Activated CD4-positive, CD25-positive, alpha-beta regulatory T cell treated with anti-CD3 and anti-CD28 coated beads, Interleukin-2, amount 50 U/mL, for 24 hours (primary cell): Measurements from ENCODE around the gene ARID5B.

Source experiments
- ATAC-seq, 2 donors: fragments of 150-1000 bp; cut with Tn5 transposase; one replicate each; pipeline ENCODE4 v1.10.0; 2021; ENCODE audit warnings: mild to moderate bottlenecking in 1 of 2, moderate library complexity in 1 of 2

ARID5B gene

DNA sequence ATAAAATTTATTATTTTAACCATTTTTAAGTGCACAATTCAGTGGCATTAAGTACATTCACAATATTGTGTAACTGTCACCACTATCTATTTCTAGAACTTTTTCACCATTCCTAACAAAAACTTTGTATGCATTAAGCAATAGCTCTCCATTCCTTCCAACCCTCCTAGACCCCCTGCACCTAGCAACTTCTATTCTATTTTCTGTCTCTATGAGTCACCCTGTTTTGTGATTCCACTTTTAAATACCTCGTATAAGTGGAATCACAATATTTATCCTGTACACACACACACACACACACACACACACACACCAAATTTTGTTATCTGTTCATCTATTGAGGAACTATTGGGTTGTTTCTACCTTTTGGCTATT lies 89.2 kb downstream of the ARID5B start:
- ATAC-seq = no peak

DNA sequence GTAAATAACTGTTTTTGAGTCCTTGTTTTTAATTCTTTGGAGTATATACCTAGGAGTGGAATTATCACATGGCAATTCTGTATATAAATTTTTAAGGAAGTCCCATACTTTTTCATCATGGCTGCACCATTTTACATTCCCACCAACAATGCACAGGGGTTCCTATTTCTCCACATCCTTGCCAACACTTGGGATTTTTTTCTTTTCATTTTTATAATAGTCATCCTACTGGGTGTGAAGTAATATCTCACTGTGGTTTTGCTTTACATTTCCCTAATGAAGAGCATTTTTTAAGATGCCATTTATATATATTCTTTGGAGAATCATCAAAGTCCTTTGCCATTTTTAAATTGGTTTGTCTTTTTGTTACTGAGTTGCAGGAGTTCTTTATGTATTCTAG lies 89.7 kb downstream of the ARID5B start:
- ATAC-seq = no peak

DNA sequence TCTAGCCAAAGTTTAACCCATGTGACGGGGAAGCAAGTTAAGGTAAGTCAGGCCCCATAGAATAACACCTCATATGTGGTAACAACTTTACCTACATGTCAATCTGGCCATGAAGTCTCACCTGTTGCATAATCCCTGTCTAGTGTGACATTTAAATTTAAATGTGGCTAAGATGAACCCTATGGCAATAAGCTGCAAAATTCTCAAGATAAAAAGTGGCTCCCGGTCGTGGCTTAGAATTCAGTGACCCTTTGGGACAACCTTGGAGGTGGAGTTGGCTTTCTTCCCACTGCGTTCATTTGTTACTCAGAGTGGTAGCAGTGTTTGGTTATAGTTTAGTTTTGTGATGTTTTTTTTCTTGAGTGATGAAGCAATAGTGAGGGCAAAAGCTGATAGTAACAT lies 90.6 kb downstream of the ARID5B start:
- no peak for ATAC-seq

DNA sequence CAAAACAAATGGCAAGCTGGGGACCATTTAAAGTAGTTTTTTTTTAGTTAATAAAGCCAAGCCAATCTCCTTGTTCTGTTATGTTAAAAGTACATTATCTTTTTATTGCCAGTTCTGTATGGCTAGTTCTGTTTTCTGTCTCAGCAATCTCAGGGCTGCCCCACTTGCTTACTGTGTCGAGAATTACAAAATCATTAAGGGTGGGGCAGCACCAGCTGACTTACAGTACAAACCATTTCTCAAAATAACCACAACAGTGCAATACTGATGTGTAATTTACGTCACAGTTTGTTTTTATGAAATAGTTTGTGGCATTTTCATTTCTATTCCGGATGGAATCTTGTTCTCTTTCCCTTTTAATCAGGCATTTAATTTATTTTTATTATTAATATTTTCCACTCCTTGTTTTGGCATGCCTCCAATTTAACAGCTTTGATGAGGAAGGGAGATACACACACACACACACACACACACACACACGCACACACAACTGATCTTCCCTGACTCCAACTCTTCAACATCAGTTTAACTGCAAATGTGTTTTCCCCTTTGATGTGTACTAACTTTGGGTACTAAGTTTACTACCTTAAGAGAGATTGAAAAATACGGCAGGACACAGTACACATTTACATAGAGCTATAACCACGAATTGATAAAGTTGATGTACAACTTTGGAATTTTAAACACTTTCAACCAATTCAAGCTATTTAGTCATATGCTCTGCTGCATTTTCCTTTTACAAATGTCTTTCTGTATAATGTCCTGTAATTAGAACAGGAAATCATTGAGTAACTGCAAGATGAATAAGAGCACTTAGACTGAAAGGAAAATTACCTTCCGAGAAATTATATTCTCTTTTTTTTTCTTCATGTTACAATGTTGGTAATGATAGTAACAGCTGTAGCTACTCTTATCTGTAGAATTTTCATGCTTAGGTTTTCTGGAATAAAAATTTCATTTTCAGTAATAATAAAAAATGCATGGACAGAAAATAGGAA lies 91.5 kb downstream of the ARID5B start:
- ATAC-seq = peak; percentile 65 to 68

DNA sequence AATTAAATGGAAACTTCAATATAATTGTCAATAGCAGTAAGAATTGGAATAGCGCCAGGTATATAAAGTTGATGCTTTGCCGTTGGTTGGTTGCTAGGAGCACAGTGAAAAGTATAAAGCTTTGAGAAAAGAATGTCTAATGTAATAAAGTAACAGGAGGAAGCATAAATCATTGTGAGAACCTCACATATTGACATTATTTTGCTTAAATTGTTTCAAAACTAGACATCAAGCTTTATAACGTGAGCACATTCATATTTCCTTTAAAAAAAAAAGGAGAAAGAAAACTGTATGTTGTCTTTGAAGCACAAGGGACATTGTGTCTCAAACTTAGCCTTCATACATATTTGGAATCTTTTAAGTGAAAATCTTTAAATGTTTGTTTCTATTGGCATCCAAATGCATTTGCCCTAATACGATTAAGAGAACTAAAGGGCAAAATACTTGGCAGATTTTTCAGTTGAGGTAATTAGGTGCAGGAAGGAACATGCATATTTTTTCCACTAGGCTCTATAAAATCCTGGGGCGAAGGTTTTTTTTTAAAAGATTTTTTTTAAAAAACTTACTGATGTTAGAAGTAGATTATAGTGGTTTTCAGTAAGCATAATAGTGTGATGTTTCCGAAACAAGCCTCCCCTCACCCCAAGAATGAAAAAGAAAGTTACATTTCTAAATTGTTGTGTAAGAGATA lies 92.4 kb downstream of the ARID5B start:
- ATAC-seq = peak; percentile 1 to 4

DNA sequence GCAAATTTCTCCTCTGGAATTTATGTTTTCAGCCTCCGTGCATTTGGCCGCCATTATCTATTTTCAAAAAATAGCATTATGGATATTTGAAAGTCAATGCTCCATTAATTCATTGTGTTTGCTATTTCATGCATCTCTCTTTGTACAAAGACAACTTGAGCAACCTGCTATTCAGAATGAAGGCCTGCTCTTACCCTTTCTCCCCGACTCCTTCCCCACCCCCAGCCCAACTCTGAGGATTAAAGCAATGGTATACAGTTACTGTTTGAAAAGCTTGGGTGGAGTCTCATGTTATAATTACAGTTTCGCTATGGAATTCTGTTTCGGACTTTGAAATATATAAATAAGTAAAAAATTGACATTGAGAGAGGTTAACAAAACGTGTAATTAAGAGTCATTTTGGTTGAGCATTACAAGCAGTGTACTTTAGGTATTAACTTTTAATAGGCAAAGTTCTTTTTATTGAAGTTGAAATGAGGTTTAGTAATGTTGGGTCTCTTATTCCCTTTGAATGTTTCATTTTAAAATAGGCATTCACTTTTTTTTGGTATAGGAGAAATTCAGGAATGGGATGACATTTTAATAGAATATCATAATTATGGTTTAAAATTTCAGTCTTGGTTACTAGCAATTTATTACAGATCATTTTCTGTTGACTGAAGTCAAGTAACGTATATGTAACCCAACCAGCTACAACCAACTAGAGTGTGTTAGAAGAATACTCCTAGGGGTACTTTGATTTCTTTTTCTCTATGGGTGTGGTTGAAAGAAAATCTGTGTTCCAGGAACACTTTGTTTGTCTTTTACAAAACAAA lies 93.1 kb downstream of the ARID5B start:
- ATAC-seq = no peak

DNA sequence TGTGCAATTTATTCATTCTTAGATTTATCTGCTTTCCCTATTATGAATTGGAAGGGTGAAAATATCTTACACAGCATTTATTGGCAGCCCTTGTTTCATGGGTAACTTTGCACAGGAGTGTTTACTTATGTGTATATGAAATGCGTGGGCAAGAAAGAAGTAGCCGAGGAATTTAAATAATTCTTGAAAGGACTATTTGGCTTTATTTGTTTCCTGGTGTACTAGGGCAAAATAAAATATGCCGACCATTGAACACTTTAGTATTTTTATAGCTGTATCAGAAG lies 93.7 kb downstream of the ARID5B start:
- no peak for ATAC-seq

DNA sequence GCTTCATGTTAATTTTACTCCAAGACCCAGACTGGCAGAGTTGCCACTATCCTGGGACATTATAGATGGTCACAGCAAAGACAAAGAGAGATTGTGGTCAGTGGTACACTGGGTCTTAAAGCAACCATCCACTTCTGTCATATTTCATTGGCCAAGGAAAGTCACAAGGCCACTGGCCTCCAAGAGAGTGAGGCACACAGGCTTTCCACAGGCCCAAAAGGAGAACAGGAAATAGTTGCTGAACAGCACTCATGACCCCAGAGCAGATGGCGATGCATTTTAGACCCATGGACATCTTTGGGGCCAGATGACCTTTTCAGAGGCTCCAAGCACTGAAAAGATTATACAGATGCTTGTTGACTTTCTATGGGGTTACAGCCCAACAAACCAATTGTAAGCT lies 97.4 kb downstream of the ARID5B start:
- no peak for ATAC-seq

DNA sequence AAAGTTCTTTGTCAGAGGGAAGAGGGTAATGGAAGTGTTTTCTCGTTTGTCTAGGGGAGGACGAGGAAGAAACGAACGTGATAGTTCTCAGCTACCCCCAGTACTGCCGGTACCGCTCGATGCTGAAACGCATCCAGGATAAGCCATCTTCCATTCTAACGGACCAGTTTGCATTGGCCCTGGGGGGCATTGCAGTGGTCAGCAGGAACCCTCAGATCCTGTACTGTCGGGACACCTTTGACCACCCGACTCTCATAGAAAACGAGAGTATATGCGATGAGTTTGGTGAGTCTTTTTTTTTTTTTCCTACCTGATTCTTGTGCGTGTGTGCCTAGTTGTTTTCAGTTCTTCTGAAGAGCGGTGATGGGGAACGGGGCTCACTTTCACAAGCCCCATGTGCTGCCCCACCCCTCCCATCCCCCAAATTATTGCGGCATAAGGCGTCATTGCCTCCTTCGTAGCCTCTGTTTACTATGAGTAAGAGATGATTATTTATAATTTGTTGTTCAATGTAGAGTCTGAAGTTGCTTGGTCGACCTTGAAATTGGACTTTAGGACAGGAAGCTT lies 98.6 kb downstream of the ARID5B start:
- ATAC-seq = no peak

DNA sequence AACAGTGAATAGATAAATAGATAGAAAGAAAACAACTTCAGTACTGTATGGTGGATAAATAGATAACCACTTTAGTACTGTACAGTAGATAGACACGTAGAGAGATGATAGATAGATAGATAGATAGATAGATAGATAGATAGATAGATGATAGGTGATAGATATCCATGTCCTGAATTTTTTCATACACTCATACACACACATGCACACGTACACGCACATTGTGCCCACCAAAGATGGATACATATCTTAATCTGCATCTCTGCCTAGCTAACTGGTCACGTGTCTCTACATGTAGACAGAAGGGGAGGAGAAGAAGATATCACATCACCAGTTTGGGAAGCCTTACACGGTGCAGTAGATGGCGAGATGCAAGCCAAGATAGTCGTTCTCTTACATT lies 99.2 kb downstream of the ARID5B start:
- no peak for ATAC-seq

DNA sequence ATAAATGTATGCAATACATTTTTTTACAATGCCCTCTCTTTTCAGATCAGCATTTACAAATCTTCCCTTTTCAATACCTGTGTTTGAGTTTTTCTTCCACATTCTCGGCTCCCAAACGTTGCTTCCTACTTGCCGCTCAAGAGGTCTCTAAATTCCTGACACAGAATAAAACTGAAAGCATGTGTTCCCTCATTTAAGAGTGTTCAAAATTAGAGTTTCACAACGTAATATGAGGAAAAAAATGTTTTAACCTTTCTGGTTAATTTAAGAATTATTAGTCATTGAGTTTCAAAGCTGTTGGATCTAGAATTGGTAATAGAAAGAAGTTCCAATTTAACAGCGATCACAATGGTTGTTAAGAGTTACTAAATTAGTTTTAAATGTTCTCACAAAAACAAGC lies 100.4 kb downstream of the ARID5B start:
- ATAC-seq = peak; percentile 67 to 74

DNA sequence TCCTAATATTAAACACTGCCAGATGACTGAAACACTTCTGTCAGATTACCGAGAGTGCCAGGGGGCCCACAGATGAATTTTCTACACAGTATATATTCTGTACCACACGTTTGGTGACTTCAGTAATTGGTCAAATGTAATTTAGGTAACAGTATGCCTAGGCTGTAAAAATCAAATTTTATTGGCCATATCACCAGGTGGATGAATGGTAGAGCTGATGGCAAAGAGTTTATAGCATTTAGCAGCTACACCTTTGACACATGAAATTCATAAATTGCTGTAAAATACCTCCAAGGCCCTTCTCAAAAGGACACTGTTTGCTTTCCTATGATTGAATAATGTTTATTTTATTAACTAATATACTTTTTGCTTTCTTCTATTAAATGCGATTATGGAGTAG lies 101.3 kb downstream of the ARID5B start:
- no peak for ATAC-seq

DNA sequence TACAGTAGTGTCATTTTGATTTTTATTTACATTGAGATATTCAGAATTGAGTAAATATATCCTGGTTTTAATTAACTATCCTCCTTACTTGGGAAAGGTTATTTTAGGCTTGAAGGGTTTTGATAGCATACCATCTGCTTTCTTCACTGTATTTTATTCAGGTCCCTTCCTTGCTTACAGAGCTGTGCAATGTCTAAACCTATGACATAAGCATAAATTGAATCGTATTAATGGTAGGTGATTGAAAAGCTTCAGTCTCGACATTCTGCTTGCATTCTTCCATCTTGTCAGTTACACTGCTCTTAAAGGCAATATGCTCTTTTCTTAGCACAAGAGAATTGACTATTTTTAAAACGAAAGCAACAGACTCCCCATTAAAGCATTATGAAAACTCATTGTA lies 102.5 kb downstream of the ARID5B start:
- no peak for ATAC-seq

DNA sequence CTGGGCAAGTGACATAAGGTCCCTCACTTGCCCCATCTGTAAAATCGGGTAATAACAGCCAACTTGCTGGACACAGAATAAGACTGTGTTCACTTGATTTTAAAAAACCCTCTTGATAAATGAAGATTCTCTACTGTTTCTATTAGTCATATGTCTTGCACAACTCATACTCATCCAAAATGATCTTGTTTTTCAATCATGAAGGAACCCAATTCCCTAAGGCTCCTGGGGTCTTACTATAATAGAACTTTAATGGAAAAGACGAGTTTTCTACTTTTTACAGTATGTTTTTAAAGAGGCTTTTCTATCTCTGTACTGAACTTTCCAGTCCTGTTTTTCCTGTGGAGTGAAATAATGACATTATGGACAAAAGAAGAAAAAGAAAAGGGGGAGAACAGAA lies 103.8 kb downstream of the ARID5B start:
- ATAC-seq = no peak

DNA sequence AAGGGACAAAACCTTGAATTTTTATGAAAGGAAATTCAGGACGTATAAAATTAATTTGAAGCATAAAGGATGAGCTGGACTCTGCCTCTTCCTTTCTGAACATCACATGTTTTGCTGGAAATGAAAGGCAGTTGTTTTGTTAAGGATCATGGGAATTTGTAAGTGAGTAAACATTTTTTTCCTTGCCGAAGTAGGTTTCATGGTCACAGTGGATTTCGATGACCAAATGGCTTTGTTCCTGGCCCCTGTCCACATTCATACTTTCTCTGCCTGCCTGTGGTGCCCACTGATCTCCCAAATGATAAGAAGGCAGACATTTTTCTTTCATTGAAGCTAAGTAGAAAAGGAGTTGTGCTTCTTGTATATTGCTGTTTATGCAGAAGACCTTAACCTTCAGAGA lies 104.2 kb downstream of the ARID5B start:
- ATAC-seq = no peak

DNA sequence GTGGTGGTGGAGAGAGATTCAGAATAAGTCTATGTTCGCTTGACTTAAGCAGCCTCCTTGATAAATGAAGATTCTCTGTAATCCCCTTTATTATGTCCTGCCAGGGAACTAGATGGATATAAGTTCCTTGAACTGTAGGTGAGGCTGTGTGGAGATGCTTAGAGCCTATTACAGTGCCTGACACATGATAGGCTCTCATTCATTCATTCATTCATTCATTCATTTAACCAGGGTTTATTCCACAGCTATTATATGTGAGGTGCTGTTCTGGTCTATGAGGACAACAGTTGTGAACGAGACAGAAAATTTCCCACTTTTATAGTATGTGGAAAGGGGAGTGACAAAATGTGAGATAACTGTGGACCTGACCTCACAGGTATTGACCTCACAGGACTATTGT lies 105.6 kb downstream of the ARID5B start:
- no peak for ATAC-seq

DNA sequence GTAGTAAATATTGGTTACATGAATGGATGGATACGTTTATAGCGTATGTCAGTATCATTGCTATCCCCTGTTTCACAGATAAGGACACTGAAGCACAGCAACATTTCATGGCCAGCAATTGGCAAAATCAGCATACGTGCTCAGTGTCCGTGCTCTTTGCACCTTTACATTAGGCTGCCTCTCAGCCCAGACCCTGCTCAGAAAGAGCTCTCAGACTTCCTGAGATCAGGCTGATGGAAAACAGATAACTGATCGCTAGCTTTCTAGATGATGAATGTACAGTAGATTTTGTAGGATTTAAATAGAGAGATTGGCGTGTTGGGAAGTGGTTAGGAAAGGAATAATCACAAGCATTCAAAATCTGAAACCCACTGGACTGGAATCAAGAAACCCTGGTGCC lies 106.7 kb downstream of the ARID5B start:
- ATAC-seq = no peak

DNA sequence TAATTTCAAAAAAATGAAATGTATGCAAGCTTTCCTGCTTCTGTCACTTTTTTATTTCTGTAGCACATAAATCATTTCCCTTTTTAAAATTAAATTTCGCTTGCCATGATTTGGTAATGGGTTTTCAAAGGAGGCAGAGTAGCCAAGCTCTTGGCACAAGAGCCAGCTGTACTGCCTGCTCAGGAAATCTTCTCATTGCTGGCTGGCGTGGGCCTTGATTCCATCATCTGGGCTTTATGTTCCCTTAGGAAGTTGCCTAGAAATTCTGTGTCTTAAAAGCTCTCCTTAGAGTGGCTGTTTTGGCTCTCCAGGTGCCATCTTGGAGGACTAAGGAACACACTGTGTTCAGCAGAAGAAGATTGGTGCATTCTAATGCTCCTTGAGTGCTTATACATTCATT lies 107.4 kb downstream of the ARID5B start:
- no peak for ATAC-seq

DNA sequence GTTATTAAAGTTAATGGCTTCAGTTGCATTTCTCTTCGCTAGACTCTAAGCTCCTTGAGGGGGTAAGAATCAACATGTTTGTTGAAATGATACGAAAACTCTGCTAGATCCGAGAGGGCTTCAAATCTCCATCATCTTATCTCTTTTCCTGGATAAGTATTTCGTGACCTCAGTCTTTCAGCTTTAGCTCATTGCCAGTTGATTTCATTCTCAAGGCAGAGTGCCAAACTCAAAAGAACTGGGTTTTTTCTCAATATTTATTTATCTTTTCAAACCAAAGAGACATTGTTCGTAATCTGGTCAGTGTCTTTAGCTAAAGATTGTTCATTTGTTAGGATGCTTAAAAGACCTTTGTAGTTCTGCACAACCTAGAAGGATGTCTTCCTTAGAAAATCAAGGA lies 108.9 kb downstream of the ARID5B start:
- no peak for ATAC-seq

DNA sequence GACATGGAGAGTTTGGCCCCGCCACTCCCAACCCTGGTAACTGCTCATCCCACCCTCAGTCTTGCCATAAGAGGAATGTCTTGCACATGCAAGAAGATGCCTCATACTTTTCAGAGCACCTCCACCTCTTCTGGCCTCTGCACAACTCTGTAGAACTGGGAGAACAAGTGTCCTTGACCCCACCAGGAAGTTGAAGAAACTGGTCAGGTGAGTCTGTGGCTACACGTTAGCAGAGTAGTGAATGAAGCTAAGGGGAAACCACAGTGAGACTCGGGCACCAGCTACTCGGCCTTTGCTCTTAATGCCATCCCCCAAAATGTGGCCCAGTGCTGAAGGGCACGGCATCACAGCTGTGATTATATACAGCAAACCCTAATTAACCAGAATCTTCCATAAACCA lies 110.1 kb downstream of the ARID5B start:
- no peak for ATAC-seq

DNA sequence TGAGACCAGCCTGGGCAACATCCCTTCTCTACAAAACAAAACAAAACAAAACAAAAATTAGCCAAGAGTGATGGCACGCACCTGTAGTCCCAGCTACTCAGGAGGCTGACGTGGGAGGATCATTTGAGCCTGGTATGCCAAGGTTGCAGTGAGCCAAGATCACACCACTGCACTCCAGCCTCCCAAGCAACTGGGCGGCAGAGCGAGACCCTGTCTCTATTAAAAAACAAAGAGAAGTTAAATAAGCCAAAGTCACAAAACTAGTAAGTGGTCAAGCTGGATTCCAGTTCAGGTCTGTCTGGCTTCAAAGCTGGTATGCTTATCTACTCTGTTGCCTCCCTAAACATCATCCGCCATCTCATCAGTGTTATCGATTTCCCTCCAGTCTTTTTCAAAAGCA lies 110.8 kb downstream of the ARID5B start:
- no peak for ATAC-seq

DNA sequence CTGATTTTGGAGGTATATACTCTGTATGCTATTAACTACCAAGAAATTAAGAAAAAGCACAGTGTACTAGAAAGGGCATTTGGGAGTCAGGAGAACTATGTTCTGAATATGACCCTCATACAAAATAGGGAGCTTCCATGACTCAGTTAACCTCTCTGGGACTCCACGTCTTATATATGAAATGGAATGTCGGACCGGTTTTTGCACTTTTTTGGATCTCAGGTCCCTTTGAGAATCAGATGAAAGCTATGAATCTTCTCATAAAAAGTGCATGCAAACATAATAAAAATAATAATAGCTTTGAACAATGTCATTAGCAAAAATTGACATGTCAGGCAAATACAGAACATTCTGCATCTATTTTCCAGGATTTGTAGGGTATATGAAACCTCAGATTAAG lies 113.0 kb downstream of the ARID5B start:
- no peak for ATAC-seq

DNA sequence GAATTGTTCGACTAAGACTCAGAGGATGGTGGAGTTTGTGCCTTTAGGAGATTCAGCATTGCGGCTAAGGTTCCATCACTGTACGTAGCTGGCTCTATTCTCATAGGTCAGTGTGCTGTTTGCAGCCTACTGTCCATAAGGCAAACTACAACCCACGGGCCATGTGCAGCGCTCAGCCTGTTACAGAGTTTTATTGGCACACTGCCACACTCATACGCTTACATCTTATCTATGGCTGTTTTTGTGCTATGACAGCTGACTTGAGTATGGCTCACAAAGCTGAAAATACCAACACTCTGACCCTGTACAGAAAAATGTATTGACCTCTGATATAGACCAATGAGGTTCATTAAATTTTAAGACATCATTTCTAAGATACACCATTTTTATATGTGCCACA lies 114.5 kb downstream of the ARID5B start:
- ATAC-seq = no peak
